Stimulated activated CD4-positive, alpha-beta T cell treated with anti-CD3 and anti-CD28 coated beads, Interleukin-2, amount 100 ng/mL, for 4 hours (primary cell): ENCODE results near the gene KIAA0408.
"Not testable (repeated sequence)": the region's sequence is repeated elsewhere in the genome, so short reads cannot be mapped to it uniquely, and the experiment has no call there.

Experiments used
- DNase-seq: peaks from one replicate; pipeline ENCODE4 v3.0.0-alpha.2; 2020; ENCODE audit warnings: low read depth

Gene KIAA0408

DNA sequence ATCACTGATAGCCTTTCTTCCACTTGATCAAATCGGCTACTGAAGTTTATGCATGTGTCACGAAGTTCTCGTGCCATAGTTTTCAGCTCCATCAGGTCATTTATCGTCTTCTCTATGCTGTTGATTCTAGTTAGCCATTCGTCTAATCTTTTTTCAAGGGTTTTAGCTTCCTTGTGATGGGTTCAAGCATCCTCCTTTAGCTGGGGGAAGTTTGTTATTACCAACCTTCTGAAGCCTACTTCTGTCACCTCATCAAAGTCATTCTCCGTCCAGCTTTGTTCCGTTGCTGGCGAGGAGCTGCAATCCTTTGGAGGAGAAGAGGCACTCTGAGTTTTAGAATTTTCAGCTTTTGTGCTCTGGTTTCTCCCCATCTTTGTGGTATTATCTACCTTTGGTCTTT, 47.2 kb downstream of the KIAA0408 start:
- DNase-seq, result not testable (repeated sequence)
